ENCODE measurements around the gene KCNB1.

DNA sequence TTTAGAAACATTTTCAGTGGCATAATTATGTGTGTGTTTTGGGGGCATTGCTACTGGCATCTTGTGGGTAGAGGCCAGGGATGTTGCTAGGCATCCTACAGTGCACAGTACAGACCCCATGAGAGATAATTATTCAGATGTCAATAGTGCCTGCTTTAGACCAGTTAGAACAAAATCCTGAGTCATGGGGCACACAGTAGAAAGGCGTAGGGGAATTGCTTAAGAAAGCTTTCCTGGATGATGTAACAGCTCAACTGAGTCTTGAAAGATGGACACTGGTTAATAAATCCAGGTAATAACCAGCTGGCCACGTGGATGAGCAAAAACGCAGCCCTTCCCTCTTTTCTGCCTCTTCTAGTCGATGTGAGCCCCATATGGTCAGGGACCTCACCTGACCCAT, 51.1 kb downstream of the KCNB1 start:
- TF ChIP-seq EGR1 (IDR thresholded peaks at IDR 0.05; ENCODE audit: low read depth in 2 of 2) (no peak), GABPA (IDR thresholded peaks at IDR 0.05 in 1 of 2, conservative IDR thresholded peaks at IDR 0.05 in 1 of 2) (no peak), RAD21 (IDR thresholded peaks at IDR 0.05) (no peak), TAF1 (conservative IDR thresholded peaks at IDR 0.05) (no peak)
- TF ChIP-seq, protein P1, sequence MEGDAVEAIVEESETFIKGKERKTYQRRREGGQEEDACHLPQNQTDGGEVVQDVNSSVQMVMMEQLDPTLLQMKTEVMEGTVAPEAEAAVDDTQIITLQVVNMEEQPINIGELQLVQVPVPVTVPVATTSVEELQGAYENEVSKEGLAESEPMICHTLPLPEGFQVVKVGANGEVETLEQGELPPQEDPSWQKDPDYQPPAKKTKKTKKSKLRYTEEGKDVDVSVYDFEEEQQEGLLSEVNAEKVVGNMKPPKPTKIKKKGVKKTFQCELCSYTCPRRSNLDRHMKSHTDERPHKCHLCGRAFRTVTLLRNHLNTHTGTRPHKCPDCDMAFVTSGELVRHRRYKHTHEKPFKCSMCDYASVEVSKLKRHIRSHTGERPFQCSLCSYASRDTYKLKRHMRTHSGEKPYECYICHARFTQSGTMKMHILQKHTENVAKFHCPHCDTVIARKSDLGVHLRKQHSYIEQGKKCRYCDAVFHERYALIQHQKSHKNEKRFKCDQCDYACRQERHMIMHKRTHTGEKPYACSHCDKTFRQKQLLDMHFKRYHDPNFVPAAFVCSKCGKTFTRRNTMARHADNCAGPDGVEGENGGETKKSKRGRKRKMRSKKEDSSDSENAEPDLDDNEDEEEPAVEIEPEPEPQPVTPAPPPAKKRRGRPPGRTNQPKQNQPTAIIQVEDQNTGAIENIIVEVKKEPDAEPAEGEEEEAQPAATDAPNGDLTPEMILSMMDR (IDR thresholded peaks at IDR 0.05; ENCODE audit: low read depth, low read length, missing input control) = no peak
- TF ChIP-seq, protein P2, sequence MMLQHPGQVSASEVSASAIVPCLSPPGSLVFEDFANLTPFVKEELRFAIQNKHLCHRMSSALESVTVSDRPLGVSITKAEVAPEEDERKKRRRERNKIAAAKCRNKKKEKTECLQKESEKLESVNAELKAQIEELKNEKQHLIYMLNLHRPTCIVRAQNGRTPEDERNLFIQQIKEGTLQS (IDR thresholded peaks at IDR 0.05) = no peak
- TF ChIP-seq, protein P3, sequence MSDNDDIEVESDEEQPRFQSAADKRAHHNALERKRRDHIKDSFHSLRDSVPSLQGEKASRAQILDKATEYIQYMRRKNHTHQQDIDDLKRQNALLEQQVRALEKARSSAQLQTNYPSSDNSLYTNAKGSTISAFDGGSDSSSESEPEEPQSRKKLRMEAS (IDR thresholded peaks at IDR 0.05) = no peak
